Neuron (in vitro differentiated cells): ENCODE results near the gene KAT6B.
"Not testable (repeated sequence)": the region's sequence is repeated elsewhere in the genome, so short reads cannot be mapped to it uniquely, and the experiment has no call there.

Experiments
- H2AFZ ChIP-seq: one replicate; pipeline ENCODE4 v1.6.1; 2013; ENCODE audit warnings: low read depth, mild to moderate bottlenecking, inconsistent platforms, low read length, moderate library complexity
- H3K27me3 ChIP-seq: one replicate; pipeline ENCODE4 v1.6.1; 2013; ENCODE audit warnings: low read length; ENCODE audit not compliant: insufficient read depth
- H3K36me3 ChIP-seq: one replicate; pipeline ENCODE4 v1.6.1; 2013; ENCODE audit warnings: low read length; ENCODE audit not compliant: insufficient read depth
- H3K4me1 ChIP-seq: one replicate; pipeline ENCODE4 v1.6.1; 2013; ENCODE audit warnings: low read length; ENCODE audit not compliant: insufficient read depth
- H3K4me3 ChIP-seq: 2 replicates; pipeline ENCODE4 v1.5.1; 2013; ENCODE audit warnings: mild to moderate bottlenecking, low read length, moderate library complexity
- H3K9me3 ChIP-seq: one replicate; pipeline ENCODE4 v1.6.1; 2013; ENCODE audit warnings: low read length

KAT6B gene

DNA sequence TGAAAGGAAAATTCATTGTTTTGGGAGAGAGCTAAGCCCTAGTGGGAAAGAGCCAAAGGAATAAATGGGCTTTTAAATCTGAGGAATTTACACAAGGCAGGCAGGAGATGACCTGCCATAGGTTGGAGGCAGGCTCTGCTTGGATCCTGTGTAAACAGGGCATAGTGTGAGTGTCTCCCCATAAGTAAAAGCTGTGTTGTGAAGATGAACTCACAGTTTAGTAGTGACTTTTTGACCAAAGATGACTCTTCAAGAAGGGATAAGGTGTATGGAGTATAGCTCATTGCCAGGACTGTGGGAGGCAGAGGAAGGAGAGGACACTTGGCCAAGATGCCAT lies 63.2 kb downstream of the KAT6B start:
- no peaks in the 10 kb centered on the region for H3K4me1 ChIP-seq
- no peak overlapping the region for H2AFZ ChIP-seq
- no peak overlapping the region for H3K4me3 ChIP-seq
- no peaks in the 10 kb centered on the region for H3K27me3 ChIP-seq
- H3K36me3 ChIP-seq = no peaks in the 10 kb centered on the region
- peaks cover 2% of the 10 kb centered on the region for H3K9me3 ChIP-seq

DNA sequence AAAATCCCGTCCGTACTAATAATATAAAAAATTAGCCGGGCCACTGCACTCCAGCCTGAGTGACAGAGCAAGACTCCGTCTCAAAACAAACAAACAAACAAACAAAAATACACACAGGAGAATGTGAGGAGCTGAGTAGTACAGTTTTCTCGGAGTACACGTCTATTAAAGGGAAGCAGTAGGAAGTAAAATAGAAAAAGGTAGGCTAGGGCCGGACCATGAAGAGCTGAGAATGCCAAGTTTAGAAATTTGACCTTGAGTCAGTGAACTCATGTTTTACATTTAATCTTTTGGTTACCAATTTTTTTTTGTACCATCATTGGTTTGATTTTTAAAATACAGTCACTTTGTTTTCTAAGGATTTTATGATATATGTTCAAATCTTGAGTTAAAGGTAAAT lies 64.1 kb downstream of the KAT6B start:
- Histone ChIP-seq H2AFZ (no peak overlapping the region), H3K36me3 (no peaks in the 10 kb centered on the region), H3K27me3 (no peaks in the 10 kb centered on the region), H3K4me3 (no peak overlapping the region), H3K4me1 (no peaks in the 10 kb centered on the region), H3K9me3 (peaks cover 2% of the 10 kb centered on the region)

DNA sequence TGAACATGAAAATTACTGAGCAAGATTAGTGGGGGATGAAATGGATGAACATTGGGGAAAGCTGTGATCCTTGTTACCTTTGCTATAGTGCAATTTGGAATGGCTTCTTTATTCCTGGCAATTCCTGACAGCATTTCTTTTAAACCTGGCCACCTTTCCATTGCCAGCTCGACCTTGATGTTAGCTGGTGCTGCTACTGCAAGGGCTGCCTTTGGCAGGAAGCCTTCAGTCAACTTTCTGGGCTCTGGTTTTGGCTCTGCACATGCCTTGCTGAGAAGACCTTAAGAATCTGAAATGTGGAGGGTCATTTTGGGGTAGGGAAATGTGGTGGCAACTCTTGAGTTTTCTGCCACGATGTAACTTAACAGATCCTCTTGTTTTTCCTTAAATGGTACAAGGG lies 64.7 kb downstream of the KAT6B start:
- Histone ChIP-seq H3K4me3 (no peak overlapping the region), H3K9me3 (peaks cover 2% of the 10 kb centered on the region), H3K27me3 (no peaks in the 10 kb centered on the region), H3K4me1 (no peaks in the 10 kb centered on the region), H2AFZ (no peak overlapping the region), H3K36me3 (no peaks in the 10 kb centered on the region)

DNA sequence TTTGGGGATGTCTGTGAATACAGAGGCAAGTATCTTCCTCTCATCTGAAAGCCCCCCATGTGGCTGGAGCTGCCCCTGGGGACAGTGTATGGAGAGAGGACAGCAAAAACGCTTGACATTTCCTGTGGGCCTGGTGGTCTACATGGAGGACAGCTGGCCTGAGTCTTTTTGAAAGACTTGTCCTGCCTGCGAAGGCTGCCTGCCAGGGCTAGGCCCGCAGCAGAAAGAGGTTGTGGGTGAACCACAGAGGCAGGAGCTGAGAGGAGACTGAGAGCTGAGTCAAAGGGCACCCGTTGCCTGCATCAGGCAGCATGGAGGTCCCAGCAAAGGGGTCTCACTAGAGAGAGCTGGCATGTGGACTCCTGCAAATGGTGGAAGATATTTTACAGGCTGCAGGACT lies 66.4 kb downstream of the KAT6B start:
- H2AFZ ChIP-seq = no peak overlapping the region
- H3K36me3 ChIP-seq = no peaks in the 10 kb centered on the region
- no peaks in the 10 kb centered on the region for H3K4me1 ChIP-seq
- no peak overlapping the region for H3K4me3 ChIP-seq
- peaks cover 2% of the 10 kb centered on the region for H3K9me3 ChIP-seq
- H3K27me3 ChIP-seq = no peaks in the 10 kb centered on the region

DNA sequence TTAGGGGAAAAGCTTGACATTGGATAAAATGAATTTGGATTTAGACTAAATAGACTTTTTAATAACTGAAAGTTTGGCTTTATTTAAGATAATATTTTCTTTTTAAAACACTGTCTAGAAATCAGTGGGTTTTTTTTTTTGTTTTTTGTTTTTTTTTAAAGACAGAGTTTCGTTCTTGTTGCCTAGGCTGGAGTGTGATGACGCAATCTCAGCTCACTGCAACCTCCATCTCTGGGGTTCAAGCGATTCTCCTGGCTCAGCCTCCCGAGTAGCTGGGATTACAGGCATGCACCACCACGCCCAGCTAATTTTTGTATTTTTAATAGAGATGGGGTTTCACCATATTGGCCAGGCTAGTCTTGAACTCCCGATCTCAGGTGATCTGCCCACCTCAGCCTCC lies 66.9 kb downstream of the KAT6B start:
- not testable (repeated sequence) for H2AFZ ChIP-seq, H3K9me3 ChIP-seq, H3K27me3 ChIP-seq, H3K4me1 ChIP-seq, H3K4me3 ChIP-seq, H3K36me3 ChIP-seq

DNA sequence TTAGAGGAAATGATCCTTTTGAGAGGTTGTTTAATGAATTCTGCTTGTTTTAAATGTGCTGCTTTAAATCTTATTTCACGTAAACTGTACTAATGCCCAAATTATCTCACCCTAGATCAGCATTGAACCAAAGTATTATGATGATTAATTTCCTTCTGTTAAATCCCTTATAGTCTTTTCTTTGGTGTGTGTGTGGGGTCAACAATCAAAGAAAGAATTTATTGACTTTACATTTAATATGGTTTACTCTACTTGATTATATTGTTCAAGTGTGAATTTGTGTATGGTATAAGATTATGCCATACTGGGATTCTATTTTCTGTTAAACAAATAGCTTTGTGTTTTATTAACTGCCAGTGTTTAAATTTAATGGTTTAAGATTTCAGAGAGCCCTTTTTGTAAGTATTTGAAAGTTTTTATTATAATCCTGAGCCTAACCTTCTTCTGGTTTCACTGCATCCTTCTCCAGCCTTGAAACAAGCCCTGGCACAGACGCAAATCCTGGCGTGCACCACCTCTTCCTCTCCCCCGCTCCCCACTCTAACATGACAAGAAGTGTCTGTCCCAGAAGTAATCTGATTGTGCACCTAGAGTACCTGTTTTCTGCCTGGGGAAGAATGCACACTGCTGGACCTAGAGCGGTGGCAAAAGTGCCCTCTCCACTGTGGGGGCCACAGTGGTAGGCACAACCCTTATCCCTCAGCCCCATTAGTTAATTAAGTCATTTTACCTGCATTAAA lies 70.6 kb downstream of the KAT6B start:
- no peaks in the 10 kb centered on the region for H3K36me3 ChIP-seq
- H3K27me3 ChIP-seq = no peaks in the 10 kb centered on the region
- H2AFZ ChIP-seq = no peak overlapping the region
- no peaks in the 10 kb centered on the region for H3K9me3 ChIP-seq
- H3K4me3 ChIP-seq = no peak overlapping the region
- H3K4me1 ChIP-seq = peaks cover 3% of the 10 kb centered on the region

DNA sequence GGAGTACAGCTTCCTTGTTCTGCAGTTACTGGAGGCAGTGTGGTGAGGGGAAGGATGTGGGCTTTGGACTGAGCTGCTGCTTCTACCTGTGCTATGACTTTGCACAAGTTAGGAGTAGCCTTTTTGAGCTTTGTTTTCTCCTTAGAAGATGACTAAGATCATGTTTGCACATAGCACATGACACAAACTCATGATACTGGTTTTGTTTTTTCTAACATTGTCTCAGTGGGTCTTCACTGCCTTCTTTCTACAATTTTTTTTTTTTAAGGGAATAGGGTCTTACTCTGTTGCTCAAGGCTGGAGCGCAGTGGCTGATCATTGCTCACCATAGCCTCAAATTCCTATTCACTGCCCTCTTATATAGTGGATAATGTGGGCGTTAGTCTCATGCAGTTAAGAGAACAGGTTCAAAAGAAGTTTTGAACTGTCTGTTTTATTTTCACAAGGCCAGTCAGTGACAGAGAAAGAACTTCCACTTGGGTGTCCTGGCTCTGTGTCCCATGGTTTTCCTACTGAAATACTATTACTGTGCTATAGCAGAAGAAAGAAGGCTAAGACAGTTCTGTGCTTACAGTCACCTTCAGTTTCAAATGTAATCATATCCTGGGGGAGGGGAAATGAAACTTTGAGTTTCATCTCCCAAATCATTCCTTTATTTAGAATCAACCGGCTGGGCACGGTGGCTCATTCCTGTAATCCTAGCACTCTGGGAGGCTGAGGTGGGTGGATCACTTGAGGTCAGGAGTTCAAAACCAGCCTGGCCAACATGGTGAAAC lies 72.0 kb downstream of the KAT6B start:
- Histone ChIP-seq H3K36me3 (no peaks in the 10 kb centered on the region), H3K9me3 (no peaks in the 10 kb centered on the region), H3K27me3 (no peaks in the 10 kb centered on the region), H2AFZ (no peak overlapping the region), H3K4me3 (no peak overlapping the region), H3K4me1 (peaks cover 3% of the 10 kb centered on the region)

DNA sequence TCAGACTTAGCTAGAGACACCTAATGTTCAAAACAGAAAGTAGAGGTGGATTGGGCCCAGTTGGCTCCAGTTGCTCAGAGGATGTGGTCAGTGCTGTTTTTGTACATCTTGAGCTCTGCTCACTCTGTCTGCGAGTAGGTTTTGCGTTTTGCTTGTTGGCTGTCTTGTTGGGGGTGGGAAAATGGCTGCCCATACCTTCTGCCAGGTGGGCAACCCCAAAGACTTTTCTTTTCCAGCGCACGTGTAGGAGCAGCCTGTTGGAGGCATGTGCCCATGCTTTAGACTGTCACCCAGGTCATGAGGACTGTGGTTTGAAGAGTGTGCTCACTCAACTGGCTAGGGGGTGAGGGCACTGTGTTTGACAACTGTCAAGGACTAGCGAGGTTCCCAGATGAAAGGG lies 73.9 kb downstream of the KAT6B start:
- Histone ChIP-seq H3K27me3 (no peaks in the 10 kb centered on the region), H3K4me3 (no peak overlapping the region), H3K4me1 (peaks cover 3% of the 10 kb centered on the region), H3K9me3 (no peaks in the 10 kb centered on the region), H2AFZ (no peak overlapping the region), H3K36me3 (no peaks in the 10 kb centered on the region)

DNA sequence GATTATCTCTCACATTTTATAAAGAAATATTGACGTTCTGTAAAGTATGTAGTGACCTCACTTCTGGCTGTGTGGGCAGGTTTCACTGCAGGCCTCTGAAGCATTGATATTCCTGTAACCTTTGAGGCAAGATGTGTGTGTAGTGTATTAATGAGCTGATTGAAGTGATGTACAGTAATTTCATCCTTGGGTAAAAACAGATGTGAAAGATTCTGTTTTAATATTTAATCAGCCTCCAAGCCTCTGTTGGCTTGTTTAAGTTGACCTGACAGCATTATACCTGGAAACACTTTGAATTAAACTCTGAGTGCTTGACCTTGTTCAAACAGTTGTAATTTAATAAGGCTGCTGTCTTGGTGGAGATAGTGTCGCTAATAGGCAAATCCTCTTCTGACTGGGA lies 74.9 kb downstream of the KAT6B start:
- Histone ChIP-seq H3K4me1 (peaks cover 3% of the 10 kb centered on the region), H2AFZ (no peak overlapping the region), H3K9me3 (no peaks in the 10 kb centered on the region), H3K36me3 (no peaks in the 10 kb centered on the region), H3K4me3 (no peak overlapping the region), H3K27me3 (no peaks in the 10 kb centered on the region)

DNA sequence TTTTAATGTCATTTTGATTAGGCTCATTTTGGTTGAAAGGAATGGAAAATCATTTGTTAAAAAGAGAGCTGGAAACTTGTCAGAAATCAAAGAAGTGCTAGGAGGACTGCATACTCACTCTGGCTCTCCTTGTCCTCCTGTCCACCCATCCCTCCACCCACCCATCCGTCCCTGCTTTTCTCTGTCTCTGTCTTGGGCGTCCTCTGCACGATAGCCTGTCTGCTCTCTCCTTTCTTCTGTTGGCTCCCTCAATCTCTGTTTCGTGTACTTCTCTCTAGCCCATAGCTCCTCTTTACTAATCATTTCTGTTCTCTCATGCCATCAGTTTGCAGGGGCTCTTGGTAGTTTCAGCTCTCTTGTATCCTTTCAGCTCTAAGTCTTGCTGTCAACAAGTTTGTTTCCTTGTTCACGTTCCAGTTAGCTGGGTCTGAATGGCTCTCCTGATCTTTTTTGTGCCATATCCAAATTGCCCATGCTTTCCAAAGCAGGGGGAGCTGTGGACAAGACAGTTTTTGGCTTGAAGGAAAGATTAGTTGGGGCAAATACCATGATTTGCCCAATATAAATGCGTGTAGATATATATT lies 75.6 kb downstream of the KAT6B start:
- no peaks in the 10 kb centered on the region for H3K27me3 ChIP-seq
- H2AFZ ChIP-seq = no peak overlapping the region
- no peaks in the 10 kb centered on the region for H3K36me3 ChIP-seq
- H3K4me1 ChIP-seq = peaks cover 3% of the 10 kb centered on the region
- no peaks in the 10 kb centered on the region for H3K9me3 ChIP-seq
- H3K4me3 ChIP-seq = no peak overlapping the region

DNA sequence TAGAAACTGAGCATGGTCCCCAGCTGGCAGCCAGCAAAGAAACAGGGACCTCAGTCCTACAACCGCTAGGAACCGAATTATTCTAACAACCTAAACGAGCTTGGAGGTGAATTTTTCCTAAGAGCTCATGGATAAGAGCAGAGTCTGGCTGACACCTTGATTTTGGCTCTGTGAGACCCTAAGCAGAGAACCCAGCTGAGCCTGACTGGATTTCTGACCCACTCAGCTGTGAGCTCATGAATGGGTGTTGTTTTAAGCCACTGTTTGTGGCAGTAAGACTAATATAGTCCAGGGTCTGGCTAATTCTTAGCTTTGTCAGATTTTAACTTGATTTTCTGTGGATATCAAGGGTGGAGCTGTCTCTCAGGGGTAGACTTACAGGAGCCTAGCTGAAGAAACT lies 77.1 kb downstream of the KAT6B start:
- no peak overlapping the region for H3K4me3 ChIP-seq
- H3K4me1 ChIP-seq = peaks cover 3% of the 10 kb centered on the region
- no peaks in the 10 kb centered on the region for H3K36me3 ChIP-seq
- H3K9me3 ChIP-seq = no peaks in the 10 kb centered on the region
- H3K27me3 ChIP-seq = no peaks in the 10 kb centered on the region
- H2AFZ ChIP-seq = no peak overlapping the region

DNA sequence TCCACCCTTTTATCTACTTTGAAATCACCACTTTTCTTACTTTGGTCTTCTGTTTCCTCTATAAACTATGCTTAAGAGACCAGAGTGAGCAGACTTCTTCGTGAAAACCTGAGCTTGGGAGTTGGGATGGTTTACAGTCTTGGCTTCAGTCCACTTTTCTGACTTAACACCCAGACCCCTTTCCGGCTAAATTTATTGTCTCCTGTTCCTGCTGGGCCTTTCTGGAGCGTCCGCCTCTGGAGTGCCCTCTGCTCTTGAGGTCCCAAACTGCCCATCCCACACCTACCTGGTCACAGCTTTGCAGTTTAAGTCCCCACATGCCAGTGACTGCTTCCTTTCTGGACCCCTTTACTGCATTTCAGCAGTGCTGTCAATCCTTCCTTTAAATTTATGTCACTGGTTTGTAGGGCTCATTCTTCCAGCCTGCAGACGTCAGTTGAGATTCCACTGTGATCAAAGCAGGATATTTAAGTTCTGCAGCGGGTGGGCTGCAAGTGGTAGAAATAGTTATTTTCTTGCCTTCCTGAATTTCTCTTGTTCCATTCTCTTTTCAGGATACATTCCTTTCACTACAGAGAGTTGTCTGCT lies 80.3 kb downstream of the KAT6B start:
- Histone ChIP-seq H3K4me3 (no peak overlapping the region), H3K27me3 (no peaks in the 10 kb centered on the region), H3K36me3 (no peaks in the 10 kb centered on the region), H2AFZ (no peak overlapping the region), H3K9me3 (no peaks in the 10 kb centered on the region), H3K4me1 (no peaks in the 10 kb centered on the region)

DNA sequence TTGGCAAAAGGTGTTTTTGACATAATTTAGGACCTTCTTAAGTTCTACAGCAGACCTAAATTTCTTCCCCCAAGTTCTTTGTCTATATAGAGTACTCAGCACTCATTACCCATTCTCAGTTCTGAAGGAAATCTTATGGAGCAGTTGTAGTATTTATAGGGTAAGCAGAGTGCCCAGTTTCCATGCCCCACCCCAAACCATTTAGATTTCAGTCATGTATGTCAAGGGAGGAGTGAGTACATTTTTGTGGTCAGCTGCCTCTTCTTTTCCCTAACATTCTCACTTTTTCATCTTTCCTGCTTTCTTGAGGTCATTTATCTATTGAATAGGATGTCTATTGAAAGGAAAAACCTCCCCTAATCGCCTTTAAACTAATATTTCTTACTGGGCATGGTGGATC lies 83.3 kb downstream of the KAT6B start:
- Histone ChIP-seq H3K9me3 (no peaks in the 10 kb centered on the region), H3K4me3 (no peak overlapping the region), H2AFZ (no peak overlapping the region), H3K36me3 (no peaks in the 10 kb centered on the region), H3K27me3 (no peaks in the 10 kb centered on the region), H3K4me1 (no peaks in the 10 kb centered on the region)
